ENCODE measurements around the gene HMGN4. TPM values are rescaled to one million over a fixed set of nuclear protein-coding genes. Genes with fewer than 3 reads are reported as not detected.

HMGN4 gene
- total and polyA plus RNA-seq, 2 of the 8 experiments (the other 6 are each of a cell fraction or from before 2014, with no cell fraction given) = 23.4 to 66.4 TPM

DNA sequence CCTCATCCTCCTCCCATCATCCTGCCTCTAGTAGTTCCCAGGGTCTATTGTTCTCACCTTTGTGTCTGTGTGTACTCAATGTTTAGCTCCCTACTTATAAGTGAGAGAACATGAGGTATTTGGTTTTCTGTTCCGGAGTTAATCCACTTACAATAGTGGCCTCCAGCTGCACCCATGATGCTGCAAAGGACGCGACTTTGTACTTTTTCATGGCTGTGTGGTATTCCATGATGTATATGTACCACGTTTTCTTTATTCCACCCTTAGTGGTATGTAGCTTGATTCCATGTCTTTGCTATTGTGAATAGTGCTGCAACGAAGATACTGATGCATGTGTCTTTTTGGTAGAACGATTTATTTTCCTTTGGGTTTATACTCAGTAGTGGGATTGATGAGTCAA is 40.1 kb downstream of the HMGN4 start:
- Histone ChIP-seq H3K9me3 (ENCODE audit: insufficient read depth in 2 of 2, low read depth in 1 of 2, low read length in 1 of 2) (no peaks in the 10 kb centered on the region), H3K4me3 (ENCODE audit: extremely low read depth in 1 of 4, insufficient read depth in 2 of 4, low read depth in 3 of 4, low read length in 4 of 4) (peak overlapping the region in 2 of 4 experiments; percentile 50 to 71; a peak in 3 of 8 replicates), H3K36me3 (ENCODE audit: control insufficient read depth in 2 of 4, insufficient read depth in 4 of 4, low read length in 3 of 4) (no peaks in the 10 kb centered on the region), H2BK12ac (ENCODE audit: low read depth, low read length) (no peak overlapping the region), H4K20me1 (replicated peaks in 1 of 2; ENCODE audit: control insufficient read depth in 1 of 2, insufficient read depth in 2 of 2, low read length in 2 of 2) (no peaks in the 10 kb centered on the region), H3K27ac (ENCODE audit: low read depth, low read length) (no peak overlapping the region), H3K9ac (replicated peaks in 1 of 4; ENCODE audit: extremely low read depth in 1 of 4, low read depth in 3 of 4, low read length in 3 of 4) (no peak overlapping the region), H2BK120ac (replicated peaks; ENCODE audit: low read depth, low read length) (no peak overlapping the region), H3K27me3 (replicated peaks in 1 of 4; ENCODE audit: control insufficient read depth in 3 of 4, extremely low read depth in 1 of 4, insufficient read depth in 3 of 4, low read length in 3 of 4) (peaks cover 0 to 4% (median 0%) of the 10 kb centered on the region in 4 experiments; a peak in 2 of 7 replicates), H3K4ac (replicated peaks; ENCODE audit: insufficient read length, low read depth, low read length) (no peak overlapping the region), H2BK5ac (ENCODE audit: low read depth, low read length) (no peak overlapping the region), H2AFZ (ENCODE audit: low read length) (no peak overlapping the region), H3K23ac (ENCODE audit: insufficient read length) (no peak overlapping the region), H2AK5ac (ENCODE audit: low read depth, low read length) (no peak overlapping the region), H3K18ac (ENCODE audit: extremely low read depth, low read length) (no peak overlapping the region), H2BK15ac (ENCODE audit: low read length) (no peak overlapping the region), H2BK20ac (ENCODE audit: low read length) (no peak overlapping the region), H4K5ac (ENCODE audit: insufficient read length, low read depth, low read length) (no peak overlapping the region), H3K23me2 (ENCODE audit: low read depth, low read length) (peaks cover 4% of the 10 kb centered on the region; the same call in 1 of the 2 replicates), H4K91ac (replicated peaks; ENCODE audit: insufficient read length, low read length) (no peak overlapping the region), H3K4me2 (ENCODE audit: insufficient read depth in 1 of 2, low read depth in 2 of 2, low read length in 2 of 2) (peak overlapping the region in 1 of 2 experiments; percentile 57; a peak in 2 of 4 replicates), H3K4me1 (replicated peaks in 1 of 4; ENCODE audit: control insufficient read depth in 3 of 4, insufficient read depth in 4 of 4, low read length in 3 of 4) (no peaks in the 10 kb centered on the region), H3K79me1 (ENCODE audit: low read depth, low read length) (no peaks in the 10 kb centered on the region), H4K8ac (ENCODE audit: extremely low read depth, insufficient read depth, low read length) (no peak overlapping the region), H3K79me2 (ENCODE audit: control insufficient read depth in 1 of 2, insufficient read depth in 2 of 2, low read length in 2 of 2) (no peaks in the 10 kb centered on the region), H3K14ac (ENCODE audit: insufficient read length) (no peak overlapping the region), H3K56ac (replicated peaks; ENCODE audit: insufficient read length, low read depth, low read length) (no peak overlapping the region)
- ChIA-PET CTCF (ENCODE audit: partially characterized antibody) (interaction anchor here (3.4 to 14.7 kb wide), 2 partner anchors 16 to 236 kb away, joined by 11 to 134 read pairs; partner anchors contain the start of gene ABT1), POLR2A (ENCODE audit: partially characterized antibody) (interaction anchor here (4.1 kb wide), 1 partner anchor 16 kb away, joined by 29 read pairs; no protein-coding TSS in a partner anchor)
- 88% methylated on average over 6 of the region's 6 CpGs; no CpG with 5 or more reads in 1 of the 2 experiments for WGBS, 2 experiments (ENCODE audit: extremely low coverage in 1 of 2, insufficient coverage in 1 of 2, insufficient read length in 1 of 2, insufficient replicate concordance in 2 of 2, low coverage in 1 of 2, low lambda C conversion rate in 2 of 2, missing lambda C conversion rate in 1 of 2)
- FAIRE-seq = no peak
- DNase-seq (ENCODE audit: low read depth in 1 of 2, low spot score in 2 of 2) = no peak
- TF ChIP-seq BCL11A (IDR thresholded peaks at IDR 0.05; ENCODE audit: low read depth in 2 of 2, low read length in 2 of 2) = no peak
- TF ChIP-seq EP300 (IDR thresholded peaks at IDR 0.05; ENCODE audit: borderline replicate concordance in 1 of 2, low read depth in 2 of 2, low read length in 2 of 2) = no peak
- TF ChIP-seq GTF2F1 (IDR thresholded peaks at IDR 0.05; ENCODE audit: borderline replicate concordance, low read depth, low read length) = no peak
- TF ChIP-seq, protein P1, sequence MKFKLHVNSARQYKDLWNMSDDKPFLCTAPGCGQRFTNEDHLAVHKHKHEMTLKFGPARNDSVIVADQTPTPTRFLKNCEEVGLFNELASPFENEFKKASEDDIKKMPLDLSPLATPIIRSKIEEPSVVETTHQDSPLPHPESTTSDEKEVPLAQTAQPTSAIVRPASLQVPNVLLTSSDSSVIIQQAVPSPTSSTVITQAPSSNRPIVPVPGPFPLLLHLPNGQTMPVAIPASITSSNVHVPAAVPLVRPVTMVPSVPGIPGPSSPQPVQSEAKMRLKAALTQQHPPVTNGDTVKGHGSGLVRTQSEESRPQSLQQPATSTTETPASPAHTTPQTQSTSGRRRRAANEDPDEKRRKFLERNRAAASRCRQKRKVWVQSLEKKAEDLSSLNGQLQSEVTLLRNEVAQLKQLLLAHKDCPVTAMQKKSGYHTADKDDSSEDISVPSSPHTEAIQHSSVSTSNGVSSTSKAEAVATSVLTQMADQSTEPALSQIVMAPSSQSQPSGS (IDR thresholded peaks at IDR 0.05; ENCODE audit: low read length) = no peak
- no peak for TF ChIP-seq BACH1 (IDR thresholded peaks at IDR 0.05; ENCODE audit: low read length)
- no peak for TF ChIP-seq CREB1 (IDR thresholded peaks at IDR 0.05)
- TF ChIP-seq RFX5 (IDR thresholded peaks at IDR 0.05; ENCODE audit: borderline replicate concordance, low read depth, low read length) = no peak
- TF ChIP-seq TAF7 (optimal IDR thresholded peaks at IDR 0.05; ENCODE audit: borderline replicate concordance, low read depth, low read length) = no peak
- no peak for TF ChIP-seq TEAD4 (IDR thresholded peaks at IDR 0.05; ENCODE audit: low read depth, low read length)
- TF ChIP-seq NANOG (IDR thresholded peaks at IDR 0.05; ENCODE audit: insufficient read depth, low read depth, low read length, poor library complexity, severe bottlenecking) = no peak
- TF ChIP-seq SP4 (IDR thresholded peaks at IDR 0.05; ENCODE audit: low read length) = no peak
- no peak for TF ChIP-seq CBX5 (IDR thresholded peaks at IDR 0.05; ENCODE audit: low read depth, low read length)
- no peak for TF ChIP-seq JUN (IDR thresholded peaks at IDR 0.05; ENCODE audit: low read depth, low read length)
